ENCODE results near the gene WDR7.

DNA sequence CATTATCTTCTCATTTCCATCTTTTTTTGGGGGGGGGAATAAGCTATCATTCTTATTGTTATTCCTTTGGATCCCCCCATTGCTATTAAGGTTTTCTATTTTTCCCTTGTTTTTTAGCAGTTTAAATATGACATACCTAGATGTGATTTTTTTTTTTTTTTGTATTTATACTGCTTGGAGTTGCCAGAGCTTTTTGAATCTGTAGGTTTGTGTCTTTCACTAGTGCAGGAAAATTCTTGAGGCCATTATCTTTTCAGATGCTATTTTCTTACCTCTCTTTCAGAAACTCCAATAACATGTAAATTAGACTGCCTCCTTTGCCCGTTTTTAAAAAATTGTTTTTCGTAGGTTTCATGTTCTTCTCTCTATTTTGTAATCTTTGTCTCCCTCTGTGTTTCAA is 88.6 kb downstream of the WDR7 start:
- TF ChIP-seq, protein P1, sequence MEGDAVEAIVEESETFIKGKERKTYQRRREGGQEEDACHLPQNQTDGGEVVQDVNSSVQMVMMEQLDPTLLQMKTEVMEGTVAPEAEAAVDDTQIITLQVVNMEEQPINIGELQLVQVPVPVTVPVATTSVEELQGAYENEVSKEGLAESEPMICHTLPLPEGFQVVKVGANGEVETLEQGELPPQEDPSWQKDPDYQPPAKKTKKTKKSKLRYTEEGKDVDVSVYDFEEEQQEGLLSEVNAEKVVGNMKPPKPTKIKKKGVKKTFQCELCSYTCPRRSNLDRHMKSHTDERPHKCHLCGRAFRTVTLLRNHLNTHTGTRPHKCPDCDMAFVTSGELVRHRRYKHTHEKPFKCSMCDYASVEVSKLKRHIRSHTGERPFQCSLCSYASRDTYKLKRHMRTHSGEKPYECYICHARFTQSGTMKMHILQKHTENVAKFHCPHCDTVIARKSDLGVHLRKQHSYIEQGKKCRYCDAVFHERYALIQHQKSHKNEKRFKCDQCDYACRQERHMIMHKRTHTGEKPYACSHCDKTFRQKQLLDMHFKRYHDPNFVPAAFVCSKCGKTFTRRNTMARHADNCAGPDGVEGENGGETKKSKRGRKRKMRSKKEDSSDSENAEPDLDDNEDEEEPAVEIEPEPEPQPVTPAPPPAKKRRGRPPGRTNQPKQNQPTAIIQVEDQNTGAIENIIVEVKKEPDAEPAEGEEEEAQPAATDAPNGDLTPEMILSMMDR (IDR thresholded peaks at IDR 0.05): no peak
- TF ChIP-seq POLR2A (IDR thresholded peaks at IDR 0.05) (no peak), POLR2AphosphoS5 (IDR thresholded peaks at IDR 0.05) (no peak), EP300 (IDR thresholded peaks at IDR 0.05) (no peak)
